CD8-positive, alpha-beta memory T cell (primary cell): ENCODE measurements around the gene IL3. TPM values are rescaled to one million over a fixed set of nuclear protein-coding genes. Genes with fewer than 3 reads are reported as not detected.
A peak's percentile ranks its signal among the peaks of the same experiment; 100 is the strongest.

Experiments used
- CTCF ChIA-PET: fragments of 350-600 bp; sonication (Branson Sonifier 250); formaldehyde crosslinking; loops from one replicate; lab custom pipeline; 2021; ENCODE audit warnings: antibody characterized with exemption; lab: Charles Lee
- POLR2A ChIA-PET: fragments of 350-600 bp; sonication (Branson Sonifier 250); formaldehyde crosslinking; loops from one replicate; lab custom pipeline; 2021; ENCODE audit warnings: antibody characterized with exemption; lab: Charles Lee
- DNase-seq, 5 donors: peaks; one replicate each; pipeline versions ENCODE4 v3.0.0 to v3.0.0-alpha.2; 2020 to 2022; ENCODE audit warnings: mixed read lengths in 1 of 5
- H3K27ac ChIP-seq: one replicate; pipeline ENCODE4 v1.7.0; 2013; ENCODE audit warnings: low read depth, mild to moderate bottlenecking, low read length, moderate library complexity
- H3K27me3 ChIP-seq: 2 replicates; pipeline ENCODE4 v1.7.0; 2013; ENCODE audit warnings: low read length, mild to moderate bottlenecking; ENCODE audit not compliant: insufficient read depth, poor library complexity, severe bottlenecking
- H3K36me3 ChIP-seq: 2 replicates; pipeline ENCODE4 v1.7.0; 2013; ENCODE audit warnings: mild to moderate bottlenecking, low read length, moderate library complexity; ENCODE audit not compliant: insufficient read depth
- H3K4me1 ChIP-seq: 2 replicates; pipeline ENCODE4 v1.7.0; 2013; ENCODE audit warnings: mild to moderate bottlenecking, low read length, moderate library complexity; ENCODE audit not compliant: insufficient read depth
- H3K4me3 ChIP-seq: 2 replicates; pipeline ENCODE4 v1.7.0; 2013; ENCODE audit warnings: mild to moderate bottlenecking, low read length
- H3K9me3 ChIP-seq: 2 replicates; pipeline ENCODE4 v1.7.0; 2013; ENCODE audit warnings: mild to moderate bottlenecking, low read length
- H3K27ac Mint-ChIP-seq, 8 donors: one replicate each; pipeline ENCODE4 v1.8.0; 2020 to 2021; ENCODE audit warnings: mixed read lengths in 8 of 8, mild to moderate bottlenecking in 6 of 8, inconsistent platforms in 3 of 8, moderate library complexity in 3 of 8
- H3K27me3 Mint-ChIP-seq, 2 donors: one replicate each; pipeline ENCODE4 v1.8.0; 2020 to 2021; ENCODE audit warnings: mixed read lengths in 2 of 2, mild to moderate bottlenecking in 1 of 2, moderate library complexity in 1 of 2
- H3K36me3 Mint-ChIP-seq, 3 donors: one replicate each; pipeline ENCODE4 v1.8.0; 2020 to 2021; ENCODE audit warnings: mixed read lengths in 3 of 3, inconsistent platforms in 1 of 3, mild to moderate bottlenecking in 1 of 3
- H3K4me1 Mint-ChIP-seq, 3 donors: one replicate each; pipeline ENCODE4 v1.8.0; 2020 to 2021; ENCODE audit warnings: mixed read lengths in 3 of 3, inconsistent platforms in 1 of 3, mild to moderate bottlenecking in 1 of 3
- H3K4me3 Mint-ChIP-seq, 7 donors: one replicate each; pipeline ENCODE4 v1.8.0; 2020 to 2021; ENCODE audit warnings: mixed read lengths in 7 of 7, mild to moderate bottlenecking in 6 of 7, moderate library complexity in 4 of 7, inconsistent platforms in 2 of 7
- H3K9me3 Mint-ChIP-seq, 5 donors: one replicate each; pipeline ENCODE4 v1.8.0; 2020 to 2022; ENCODE audit warnings: mixed read lengths in 5 of 5, mild to moderate bottlenecking in 3 of 5, moderate library complexity in 2 of 5, inconsistent platforms in 1 of 5
- polyA plus RNA-seq: library from polyadenylated mRNA; unstranded; fragments of 300-500 nt; fragmentation: Illumina TruSeq; gene quantifications from one replicate; pipeline ENCODE4 v1.2.3, GENCODE V29; 2021
- total RNA-seq, 2 experiments: library from RNA; stranded (reverse); gene quantifications; one replicate each; pipeline ENCODE4 v1.2.3, GENCODE V29; 2021

The IL3 gene
- total and polyA plus RNA-seq, 3 experiments from 2014 or later = 69.7 to 71.9 TPM; not detected in 1

GRCh38 chr5:132049559-132049958 lies 10.9 kb upstream of the IL3 start:
- Mint-ChIP-seq H3K9me3 (no peaks in the 10 kb centered on the region), H3K27me3 (peaks cover 0 to 7% of the 10 kb centered on the region in 2 donors), H3K4me1 (peaks cover 5 to 7% (median 5%) of the 10 kb centered on the region in 3 donors), H3K4me3 (no peak overlapping the region), H3K27ac (peak overlapping the region in 1 of 8 donors; percentile 26), H3K36me3 (no peaks in the 10 kb centered on the region)
- Histone ChIP-seq H3K9me3 (no peaks in the 10 kb centered on the region), H3K27me3 (no peaks in the 10 kb centered on the region), H3K36me3 (no peaks in the 10 kb centered on the region), H3K4me3 (no peak overlapping the region), H3K27ac (no peak overlapping the region), H3K4me1 (peaks cover 2% of the 10 kb centered on the region)
- ChIA-PET POLR2A (no interaction called here), CTCF (interaction anchor here (1.2 kb wide), 1 partner anchor 460 kb away, joined by 4 read pairs; no protein-coding TSS in a partner anchor)
- no peak for DNase-seq

- H3K4me1 ChIP-seq = peaks cover 8% of the 10 kb centered on the region
- H3K4me3 Mint-ChIP-seq = no peak overlapping the region
- POLR2A ChIA-PET = no interaction called here
Observed at GRCh38 chr5:132050136-132050535, 10.3 kb upstream of the IL3 start.

GRCh38 chr5:132050661-132051552 lies 9.5 kb upstream of the IL3 start:
- H3K36me3 Mint-ChIP-seq = no peaks in the 10 kb centered on the region
- H3K27ac ChIP-seq = no peak overlapping the region
- H3K27me3 ChIP-seq = no peaks in the 10 kb centered on the region
- H3K4me1 ChIP-seq = peaks cover 15% of the 10 kb centered on the region
- H3K9me3 ChIP-seq = no peaks in the 10 kb centered on the region
- peaks cover 18 to 20% (median 18%) of the 10 kb centered on the region in 3 donors for H3K4me1 Mint-ChIP-seq
- peak overlapping the region in 1 of 8 donors; percentile 47 for H3K27ac Mint-ChIP-seq
- H3K9me3 Mint-ChIP-seq = no peaks in the 10 kb centered on the region
- CTCF ChIA-PET = interaction anchor here (0.8 to 0.9 kb wide), 2 partner anchors 12 to 14 kb away, joined by 3 read pairs; no protein-coding TSS in a partner anchor
- H3K36me3 ChIP-seq = no peaks in the 10 kb centered on the region
- no peak for DNase-seq
- H3K4me3 Mint-ChIP-seq = no peak overlapping the region
- no peak overlapping the region for H3K4me3 ChIP-seq
- POLR2A ChIA-PET = no interaction called here
- peaks cover 0 to 7% of the 10 kb centered on the region in 2 donors for H3K27me3 Mint-ChIP-seq

More at GRCh38 chr5:132050136-132050535, 10.3 kb upstream of the IL3 start:
- Mint-ChIP-seq H3K9me3 (no peaks in the 10 kb centered on the region), H3K4me1 (peaks cover 10 to 12% (median 11%) of the 10 kb centered on the region in 3 donors), H3K27me3 (peaks cover 0 to 5% of the 10 kb centered on the region in 2 donors), H3K36me3 (no peaks in the 10 kb centered on the region), H3K27ac (no peak overlapping the region)
- Histone ChIP-seq H3K27ac (no peak overlapping the region), H3K36me3 (no peaks in the 10 kb centered on the region), H3K27me3 (no peaks in the 10 kb centered on the region), H3K9me3 (no peaks in the 10 kb centered on the region), H3K4me3 (no peak overlapping the region)
- no peak for DNase-seq
- CTCF ChIA-PET = interaction anchor here (0.8 to 1.2 kb wide), 3 partner anchors 13 to 460 kb away, joined by 3 to 4 read pairs (median 3); no protein-coding TSS in a partner anchor

- no peaks in the 10 kb centered on the region for H3K9me3 Mint-ChIP-seq
- no peaks in the 10 kb centered on the region for H3K36me3 Mint-ChIP-seq
- ChIA-PET POLR2A (no interaction called here), CTCF (interaction anchor here (1.1 to 2.1 kb wide), 2 partner anchors 10 to 45 kb away, joined by 4 to 10 read pairs; no protein-coding TSS in a partner anchor)
- no peak overlapping the region for H3K4me3 ChIP-seq
- peaks cover 31% of the 10 kb centered on the region for H3K4me1 ChIP-seq
- peaks cover 0 to 5% of the 10 kb centered on the region in 2 donors for H3K27me3 Mint-ChIP-seq
- H3K4me3 Mint-ChIP-seq = no peak overlapping the region
- no peaks in the 10 kb centered on the region for H3K36me3 ChIP-seq
- H3K27ac Mint-ChIP-seq = peak overlapping the region in 4 of 8 donors; percentile 37 to 81 (median 62)
- DNase-seq = no peak
- H3K9me3 ChIP-seq = no peaks in the 10 kb centered on the region
- H3K27me3 ChIP-seq = no peaks in the 10 kb centered on the region
- peaks cover 34 to 36% (median 35%) of the 10 kb centered on the region in 3 donors for H3K4me1 Mint-ChIP-seq
- H3K27ac ChIP-seq = no peak overlapping the region
Observed at GRCh38 chr5:132052520-132052919, 7.9 kb upstream of the IL3 start.

- peaks cover 34% of the 10 kb centered on the region for H3K4me1 ChIP-seq
- POLR2A ChIA-PET = no interaction called here
Observed at GRCh38 chr5:132053483-132053882, 7.0 kb upstream of the IL3 start.

GRCh38 chr5:132054031-132054696 lies 6.3 kb upstream of the IL3 start:
- no peak overlapping the region for H3K4me3 ChIP-seq
- no peak overlapping the region for H3K4me3 Mint-ChIP-seq
- H3K4me1 Mint-ChIP-seq = peaks cover 45 to 47% (median 46%) of the 10 kb centered on the region in 3 donors
- H3K36me3 Mint-ChIP-seq = no peaks in the 10 kb centered on the region
- H3K4me1 ChIP-seq = peaks cover 37% of the 10 kb centered on the region
- H3K27ac ChIP-seq = no peak overlapping the region
- peaks cover 0 to 5% of the 10 kb centered on the region in 2 donors for H3K27me3 Mint-ChIP-seq
- CTCF ChIA-PET = interaction anchor here (1.4 to 2.1 kb wide), 2 partner anchors 9 to 465 kb away, joined by 3 to 10 read pairs; no protein-coding TSS in a partner anchor
- no peak for DNase-seq
- peak overlapping the region in 5 of 8 donors; percentile 85 to 98 (median 96) for H3K27ac Mint-ChIP-seq
- no peaks in the 10 kb centered on the region for H3K27me3 ChIP-seq
- no peaks in the 10 kb centered on the region for H3K9me3 Mint-ChIP-seq
- H3K9me3 ChIP-seq = no peaks in the 10 kb centered on the region
- POLR2A ChIA-PET = interaction anchor here (0.7 kb wide), 1 partner anchor 137 kb away, joined by 3 read pairs; no protein-coding TSS in a partner anchor
- H3K36me3 ChIP-seq = no peaks in the 10 kb centered on the region

More at GRCh38 chr5:132053483-132053882, 7.0 kb upstream of the IL3 start:
- H3K36me3 Mint-ChIP-seq = no peaks in the 10 kb centered on the region
- Histone ChIP-seq H3K27me3 (no peaks in the 10 kb centered on the region), H3K27ac (no peak overlapping the region), H3K4me3 (no peak overlapping the region), H3K36me3 (no peaks in the 10 kb centered on the region), H3K9me3 (no peaks in the 10 kb centered on the region)
- peaks cover 40 to 41% (median 40%) of the 10 kb centered on the region in 3 donors for H3K4me1 Mint-ChIP-seq
- CTCF ChIA-PET = interaction anchor here (1.1 to 2.1 kb wide), 2 partner anchors 9 to 46 kb away, joined by 4 to 10 read pairs; no protein-coding TSS in a partner anchor
- peak overlapping the region in 4 of 8 donors; percentile 64 to 76 (median 66) for H3K27ac Mint-ChIP-seq
- H3K4me3 Mint-ChIP-seq = peak overlapping the region in 1 of 7 donors; percentile 72
- H3K9me3 Mint-ChIP-seq = no peaks in the 10 kb centered on the region
- H3K27me3 Mint-ChIP-seq = peaks cover 0 to 5% of the 10 kb centered on the region in 2 donors
- DNase-seq = no peak

- peaks cover 37% of the 10 kb centered on the region for H3K4me1 ChIP-seq
- H3K4me3 Mint-ChIP-seq = peak overlapping the region in 1 of 7 donors; percentile 69
- CTCF ChIA-PET = interaction anchor here (1.2 to 2.1 kb wide), 4 partner anchors 8 to 465 kb away, joined by 3 to 10 read pairs (median 4); no protein-coding TSS in a partner anchor
- H3K27ac ChIP-seq = no peak overlapping the region
- H3K27me3 Mint-ChIP-seq = peaks cover 0 to 5% of the 10 kb centered on the region in 2 donors
- H3K9me3 ChIP-seq = no peaks in the 10 kb centered on the region
- no peak for DNase-seq
- H3K4me3 ChIP-seq = no peak overlapping the region
- no peaks in the 10 kb centered on the region for H3K9me3 Mint-ChIP-seq
- no peaks in the 10 kb centered on the region for H3K27me3 ChIP-seq
- peak overlapping the region in 7 of 8 donors; percentile 93 to 98 (median 97) for H3K27ac Mint-ChIP-seq
- POLR2A ChIA-PET = interaction anchor here (0.7 kb wide), 1 partner anchor 137 kb away, joined by 3 read pairs; no protein-coding TSS in a partner anchor
- H3K36me3 ChIP-seq = no peaks in the 10 kb centered on the region
- H3K4me1 Mint-ChIP-seq = peaks cover 50 to 54% (median 52%) of the 10 kb centered on the region in 3 donors
- no peaks in the 10 kb centered on the region for H3K36me3 Mint-ChIP-seq
Observed at GRCh38 chr5:132054697-132055440, 5.6 kb upstream of the IL3 start.
